Activated CD4-positive, CD25-positive, alpha-beta regulatory T cell treated with anti-CD3 and anti-CD28 coated beads, Interleukin-2, amount 50 U/mL, for 72 hours (primary cell): Measurements from ENCODE around the gene GJC3.
"Not testable (repeated sequence)": the region's sequence is repeated elsewhere in the genome, so short reads cannot be mapped to it uniquely, and the experiment has no call there.

ENCODE experiments used
- DNase-seq: peaks from one replicate; pipeline ENCODE4 v3.0.0; 2021

The GJC3 gene

DNA sequence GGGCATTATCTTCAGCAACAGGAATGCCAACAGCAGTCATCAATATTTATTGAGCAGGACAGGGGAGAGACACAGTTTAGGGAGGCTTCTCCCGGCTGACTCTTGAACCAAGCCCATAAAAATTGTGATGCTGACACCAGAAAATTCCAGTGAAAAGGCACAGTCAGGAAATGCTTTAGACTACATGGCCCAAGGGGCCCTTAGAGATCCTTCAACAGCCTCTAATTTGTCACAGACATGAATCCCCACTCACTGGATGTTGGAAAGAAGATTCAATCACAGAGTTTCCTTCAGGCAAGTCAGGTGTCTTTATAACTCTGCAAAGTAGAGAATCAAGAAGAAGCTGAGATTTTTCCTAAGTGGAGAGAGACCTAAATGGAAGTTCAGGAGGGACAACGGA lies 1.2 kb downstream of the GJC3 start:
- DNase-seq = no peak

DNA sequence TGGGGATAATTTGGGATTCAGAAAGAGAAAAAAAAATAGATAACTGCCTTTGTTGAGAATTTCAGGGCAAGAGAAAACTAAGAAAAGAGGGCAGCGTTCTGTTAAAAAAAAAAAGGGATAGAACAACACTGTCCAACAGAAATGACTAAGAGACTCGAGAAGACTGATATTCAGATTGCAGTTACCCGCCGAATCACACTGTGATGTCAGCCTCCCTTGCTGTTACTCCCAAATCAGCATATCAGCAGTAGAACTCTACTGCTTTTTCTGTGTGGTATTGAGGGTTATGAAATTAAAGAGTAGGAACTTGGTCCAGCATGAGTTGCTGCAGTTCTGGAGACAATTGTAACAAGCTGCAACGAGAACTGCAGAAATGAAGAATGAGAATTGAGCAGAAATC lies 1.9 kb downstream of the GJC3 start:
- no peak for DNase-seq

- no peak for DNase-seq
Measured at GRCh38 chr7:99926321-99926720, 3.1 kb downstream of the GJC3 start.

DNA sequence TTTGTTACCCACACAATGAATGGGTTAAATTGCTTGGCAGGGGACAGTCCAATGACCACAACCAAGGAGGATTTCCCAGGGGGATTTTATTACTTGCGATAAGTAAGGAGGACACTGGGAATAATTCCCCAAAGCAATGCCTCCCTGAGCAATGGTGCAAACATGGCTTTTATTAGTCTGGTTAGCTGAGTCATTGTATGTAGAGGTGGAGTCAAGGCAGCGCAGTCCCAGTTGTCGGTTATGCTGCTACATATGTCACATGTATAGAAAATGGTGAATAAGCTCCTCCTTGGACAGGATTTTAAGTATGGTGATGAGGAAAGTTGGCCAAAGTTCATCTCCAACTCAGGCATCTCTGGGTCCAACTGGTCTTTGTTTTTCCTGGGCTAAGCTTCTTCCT lies 6.2 kb downstream of the GJC3 start:
- DNase-seq = no peak

DNA sequence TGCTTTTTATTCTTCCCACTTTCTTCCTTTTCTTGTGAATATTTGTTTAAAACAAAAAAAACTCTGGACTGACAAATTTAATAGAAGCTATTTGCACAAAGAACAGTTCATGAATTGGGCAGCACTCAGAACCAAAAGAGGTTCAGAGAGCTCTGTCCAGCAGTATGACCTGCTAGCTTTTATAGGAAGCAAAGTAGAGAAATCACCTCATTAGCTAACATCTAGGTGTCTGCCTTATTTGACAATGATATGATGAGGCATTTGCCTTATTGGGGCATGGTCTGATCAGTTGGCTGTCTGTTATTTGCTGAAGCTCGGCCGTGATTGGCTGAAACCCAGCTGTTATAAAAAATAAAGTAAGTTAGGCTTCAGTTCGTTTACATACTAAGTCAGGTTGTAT lies 9.3 kb downstream of the GJC3 start:
- no peak for DNase-seq

DNA sequence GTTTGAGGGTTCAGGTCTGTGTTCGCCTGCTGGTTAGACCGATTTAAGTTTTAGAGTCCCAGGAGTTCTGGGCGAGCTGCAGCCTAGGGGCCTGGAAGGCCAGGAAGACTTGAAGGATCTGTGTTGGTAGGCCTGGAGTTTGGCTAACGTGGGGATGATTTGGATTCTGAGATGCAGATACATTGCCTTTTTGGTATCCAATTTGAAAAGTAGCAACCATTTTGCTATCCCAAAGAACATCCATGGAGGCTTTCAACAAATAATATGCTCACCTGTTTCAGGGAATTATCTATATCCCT lies 9.7 kb downstream of the GJC3 start:
- DNase-seq = no peak

DNA sequence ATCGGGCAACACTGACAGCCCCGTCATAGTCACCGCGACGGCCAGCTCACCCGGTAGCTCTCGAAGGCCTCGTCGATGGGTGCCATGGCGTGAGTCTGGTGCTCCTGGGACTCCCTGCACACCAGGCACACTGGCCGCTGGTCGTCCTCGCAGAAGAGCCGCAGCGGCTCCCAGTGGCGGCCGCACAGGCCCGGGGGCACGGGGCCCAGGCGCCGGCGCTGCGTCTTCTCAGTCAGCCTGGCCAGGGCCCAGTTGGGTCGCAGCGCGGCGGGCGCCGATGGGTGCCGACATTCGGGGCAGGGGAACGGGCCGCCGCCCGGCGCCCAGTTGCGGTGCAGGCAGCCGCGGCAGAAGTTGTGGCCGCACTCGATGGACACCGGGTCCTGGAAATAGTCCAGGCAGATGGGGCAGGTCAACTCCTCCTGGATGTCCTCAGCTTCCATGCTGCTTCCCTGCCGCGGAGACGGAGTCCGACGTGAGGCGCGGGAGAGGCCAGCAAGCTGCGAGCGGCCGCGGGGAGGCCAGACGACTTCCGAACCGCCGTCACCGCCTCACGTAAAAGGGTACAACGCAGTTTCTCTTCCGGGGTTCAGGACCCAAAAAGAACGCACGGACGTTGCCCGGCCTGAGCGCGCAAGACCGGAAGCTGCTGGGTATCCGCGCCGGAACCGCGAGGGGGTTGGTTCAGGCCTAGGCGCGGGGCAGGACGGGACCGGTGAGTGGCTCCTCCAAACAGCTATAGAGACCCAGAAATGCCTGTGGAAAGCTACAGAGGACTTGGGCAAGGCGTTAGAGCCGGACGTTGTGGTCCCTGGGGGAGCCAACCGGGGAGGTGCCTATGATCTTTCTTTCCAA lies 10.2 kb downstream of the GJC3 start, which contains the start of gene TRIM4:
Gene TRIM4, minus strand, starts transcription at position 572 of the 855 bp plus-strand sequence. Its CDS starts 129 bp downstream, at position 443.
- DNase-seq = peak; percentile 92

GRCh38 chr7:99910976-99911375 lies 18.4 kb downstream of the GJC3 start:
- DNase-seq = no peak

DNA sequence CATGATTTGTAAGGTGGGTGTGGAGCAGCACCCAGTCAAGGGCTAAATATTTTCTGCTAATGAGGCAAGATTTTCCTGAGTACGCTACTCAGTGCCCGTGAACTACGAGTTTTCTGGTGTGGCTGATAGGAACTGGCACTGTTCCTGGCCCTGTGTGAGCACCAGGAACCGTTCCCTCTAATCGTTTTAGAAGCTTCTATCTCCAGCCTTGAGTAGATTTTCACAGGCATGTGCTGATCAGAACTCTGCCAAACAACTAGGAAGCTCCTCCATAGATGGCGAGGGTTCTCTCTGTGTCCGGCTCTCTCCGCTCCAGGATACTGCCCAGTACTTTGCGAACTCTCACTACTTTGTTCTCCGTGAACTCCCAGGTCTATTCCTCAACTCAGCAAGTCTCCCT lies 27.8 kb downstream of the GJC3 start:
- no peak for DNase-seq

DNA sequence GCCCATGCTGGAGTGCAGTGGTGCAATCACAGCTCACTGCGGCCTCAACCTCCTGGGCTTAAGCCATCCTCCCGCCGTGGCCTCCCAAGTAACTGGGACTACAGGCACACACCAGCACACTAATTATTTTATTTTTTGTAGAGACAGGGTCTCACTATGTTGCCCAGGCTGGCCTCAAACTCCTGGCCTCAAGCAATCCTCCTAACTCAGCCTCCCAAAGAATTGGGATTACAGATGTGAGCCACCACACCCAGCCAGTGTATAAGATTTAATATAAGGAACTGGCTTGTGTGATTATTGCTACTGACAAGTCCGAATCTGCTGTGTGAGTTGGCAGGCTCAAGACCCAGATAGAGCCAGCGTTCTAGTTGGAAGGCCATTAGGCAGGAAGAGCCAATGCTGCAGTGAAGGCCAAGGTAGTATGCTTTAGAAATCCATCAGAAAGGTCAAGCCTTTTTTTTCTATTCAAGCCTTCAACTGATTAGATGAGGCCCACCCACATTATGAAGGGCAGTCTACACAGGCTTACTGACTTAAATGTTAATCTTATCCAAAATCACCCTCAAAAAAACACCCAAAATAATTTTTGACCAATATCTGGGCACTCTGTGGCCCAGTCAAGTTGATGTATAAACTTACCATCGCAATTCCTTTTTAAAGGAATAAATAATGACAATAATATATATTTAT lies 29.4 kb downstream of the GJC3 start:
- no peak for DNase-seq

GRCh38 chr7:99898836-99899235 lies 30.6 kb downstream of the GJC3 start:
- DNase-seq = no peak

DNA sequence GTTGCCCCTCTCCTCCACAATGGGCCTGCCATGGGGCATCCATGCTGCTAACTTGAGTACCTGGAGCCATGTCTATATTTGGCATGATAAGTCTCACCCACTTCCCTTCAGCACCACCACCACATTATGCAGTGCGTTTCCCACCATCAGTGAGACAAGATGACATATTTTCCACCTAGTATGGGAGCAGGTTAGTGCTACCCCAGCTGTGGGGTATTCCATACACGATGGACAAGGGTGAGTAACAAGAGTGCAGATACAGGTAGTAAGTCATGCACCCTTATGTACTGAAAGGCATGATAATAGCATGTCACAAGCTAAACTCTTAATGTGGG lies 31.4 kb downstream of the GJC3 start:
- DNase-seq = no peak

- DNase-seq = no peak
Measured at GRCh38 chr7:99897322-99898022, 31.9 kb downstream of the GJC3 start.

DNA sequence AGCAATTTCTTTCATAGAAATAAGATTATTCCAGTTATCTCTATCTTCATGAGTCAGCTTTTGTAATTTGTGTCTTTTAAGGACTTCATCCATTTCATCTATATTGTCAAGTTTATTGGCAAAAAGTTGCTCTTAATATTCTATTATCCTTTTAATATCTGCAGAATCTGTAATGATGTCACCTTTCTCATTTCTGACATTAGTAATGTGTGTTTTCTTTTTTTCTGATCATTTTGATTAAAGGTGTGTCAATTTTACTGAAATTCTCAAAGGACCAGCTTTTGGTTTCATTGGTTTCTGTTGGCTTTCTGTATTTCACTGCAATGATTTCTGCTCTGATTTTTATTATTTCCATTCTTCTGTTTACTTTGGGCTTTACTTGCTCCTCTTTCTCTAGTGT lies 34.7 kb downstream of the GJC3 start:
- DNase-seq = no peak

GRCh38 chr7:99893280-99893679 lies 36.1 kb downstream of the GJC3 start:
- DNase-seq = no peak

GRCh38 chr7:99890348-99890747 lies 39.1 kb downstream of the GJC3 start:
- DNase-seq = not testable (repeated sequence)

DNA sequence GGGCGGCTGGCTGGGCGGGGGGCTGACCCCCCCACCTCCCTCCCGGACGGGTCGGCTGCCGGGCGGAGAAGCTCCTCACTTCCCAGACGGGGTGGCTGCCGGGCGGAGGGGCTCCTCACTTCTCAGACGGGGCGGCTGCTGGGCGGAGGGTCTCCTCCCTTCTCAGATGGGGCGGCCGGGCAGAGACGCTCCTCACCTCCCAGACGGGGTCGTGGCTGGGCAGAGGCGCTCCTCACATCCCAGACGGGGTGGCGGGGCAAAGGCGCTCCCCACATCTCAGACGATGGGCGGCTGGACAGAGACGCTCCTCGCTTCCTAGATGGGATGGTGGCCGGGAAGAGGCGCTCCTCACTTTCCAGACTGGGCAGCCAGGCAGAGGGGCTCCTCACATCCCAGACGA lies 41.1 kb downstream of the GJC3 start:
- DNase-seq = not testable (repeated sequence)

GRCh38 chr7:99881370-99881769 lies 48.0 kb downstream of the GJC3 start:
- DNase-seq = no peak

- DNase-seq = no peak
Measured at GRCh38 chr7:99876933-99877332, 52.5 kb downstream of the GJC3 start, which contains the start of gene OR2AE1. TSS of gene OR2AE1 (minus strand) at chr7:99877033. CDS start at chr7:99877033, 0 bp downstream.

GRCh38 chr7:99876491-99876890 lies 52.9 kb downstream of the GJC3 start:
- DNase-seq = no peak
